Activated T-helper 17 cell treated with anti-CD3 and anti-CD28 coated beads, Interleukin-2, amount 50 U/mL, for 72 hours (primary cell): Measurements from ENCODE around the gene POU2F1. TPM values are rescaled to one million over a fixed set of nuclear protein-coding genes. Genes with fewer than 3 reads are reported as not detected.
A peak's percentile ranks its signal among the peaks of the same experiment; 100 is the strongest.

ENCODE experiments used
- ATAC-seq: fragments of 150-1000 bp; cut with Tn5 transposase; replicated peaks from 2 replicates; pipeline ENCODE4 v1.10.0; 2021; ENCODE audit warnings: mild to moderate bottlenecking, moderate library complexity
- H3K27ac Mint-ChIP-seq: one replicate; pipeline ENCODE4 v1.8.0; 2022; ENCODE audit warnings: mixed read lengths
- H3K27me3 Mint-ChIP-seq: one replicate; pipeline ENCODE4 v1.8.0; 2022; ENCODE audit warnings: mixed read lengths
- H3K36me3 Mint-ChIP-seq: one replicate; pipeline ENCODE4 v1.8.0; 2022; ENCODE audit warnings: low read depth, mild to moderate bottlenecking, mixed read lengths
- H3K4me1 Mint-ChIP-seq: one replicate; pipeline ENCODE4 v1.8.0; 2022; ENCODE audit warnings: mixed read lengths
- H3K4me3 Mint-ChIP-seq: one replicate; pipeline ENCODE4 v1.8.0; 2022; ENCODE audit warnings: mild to moderate bottlenecking, mixed read lengths
- H3K9me3 Mint-ChIP-seq: one replicate; pipeline ENCODE4 v1.8.0; 2022; ENCODE audit warnings: mixed read lengths
- total RNA-seq, 2 donors: library from RNA; stranded (reverse); gene quantifications; one replicate each; pipeline ENCODE4 v1.2.3, GENCODE V29; 2022

Gene POU2F1
- total RNA-seq, 2 donors from 2014 or later: 20.6 to 28.0 TPM

GRCh38 chr1:167263344-167263743 lies 42.7 kb downstream of the POU2F1 start:
- H3K4me3 Mint-ChIP-seq: no peak overlapping the region
- no peak overlapping the region for H3K27ac Mint-ChIP-seq
- no peaks in the 10 kb centered on the region for H3K27me3 Mint-ChIP-seq
- H3K36me3 Mint-ChIP-seq: no peaks in the 10 kb centered on the region
- peaks cover 10% of the 10 kb centered on the region for H3K4me1 Mint-ChIP-seq
- no peaks in the 10 kb centered on the region for H3K9me3 Mint-ChIP-seq
- no peak for ATAC-seq

DNA sequence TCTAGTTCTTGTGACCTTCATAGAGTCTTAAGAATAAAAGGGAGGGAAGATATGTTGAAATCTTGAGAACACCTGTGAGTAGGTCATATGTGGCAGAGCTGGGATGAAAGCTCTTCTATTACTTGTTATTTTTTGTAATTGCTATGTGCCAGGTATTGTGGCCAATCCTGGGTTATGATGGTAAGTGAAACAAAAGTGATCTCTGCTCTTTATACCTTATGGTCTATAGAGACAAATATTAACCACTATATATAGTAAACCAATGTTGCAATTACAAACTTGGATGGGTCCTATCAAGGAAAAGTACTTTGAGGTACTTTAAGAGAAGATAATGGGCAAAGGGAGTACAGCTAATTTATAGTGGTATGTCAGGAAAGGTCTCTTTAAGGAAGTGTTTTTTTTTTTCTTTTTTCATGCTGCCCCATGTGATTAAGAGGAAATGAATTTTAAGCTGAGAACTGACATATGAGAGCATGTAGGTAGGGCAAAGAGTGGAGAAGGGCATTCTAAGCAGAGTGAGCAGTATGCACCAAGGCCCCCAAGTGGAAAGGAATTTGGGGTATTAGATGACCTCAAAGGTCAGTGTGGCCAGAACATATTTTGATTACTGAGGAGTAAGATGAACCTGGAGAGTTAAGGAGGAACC lies 43.3 kb downstream of the POU2F1 start:
- Mint-ChIP-seq H3K27me3 (no peaks in the 10 kb centered on the region), H3K4me1 (peaks cover 10% of the 10 kb centered on the region)

DNA sequence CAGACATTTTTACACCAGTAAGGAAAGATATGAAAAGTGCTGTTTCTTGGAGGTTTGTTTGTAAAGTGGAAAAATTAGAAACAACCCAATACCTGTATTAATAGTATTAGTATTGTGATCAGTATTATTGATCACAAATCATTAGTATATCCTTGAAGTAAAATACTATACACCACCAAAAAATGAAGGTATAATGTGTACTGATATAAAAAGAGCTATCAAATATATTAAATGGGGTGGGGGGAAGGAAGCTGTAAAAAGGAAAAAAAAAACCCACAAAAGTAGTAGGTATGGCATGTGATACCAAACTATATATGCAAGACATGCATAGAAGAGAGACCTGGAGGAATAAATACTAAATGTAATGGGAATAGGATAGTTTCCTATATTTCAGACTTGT lies 46.3 kb downstream of the POU2F1 start:
- no peaks in the 10 kb centered on the region for H3K36me3 Mint-ChIP-seq
- ATAC-seq: no peak
- H3K27ac Mint-ChIP-seq: peak overlapping the region; percentile 79
- no peak overlapping the region for H3K4me3 Mint-ChIP-seq
- H3K27me3 Mint-ChIP-seq: no peaks in the 10 kb centered on the region
- H3K4me1 Mint-ChIP-seq: peaks cover 9% of the 10 kb centered on the region
- H3K9me3 Mint-ChIP-seq: no peaks in the 10 kb centered on the region

More for the DNA sequence above, 43.3 kb downstream of the POU2F1 start:
- Mint-ChIP-seq H3K27ac (no peak overlapping the region), H3K36me3 (no peaks in the 10 kb centered on the region), H3K9me3 (no peaks in the 10 kb centered on the region), H3K4me3 (no peak overlapping the region)
- peak; percentile 43 for ATAC-seq

GRCh38 chr1:167268347-167268787 lies 47.7 kb downstream of the POU2F1 start:
- Mint-ChIP-seq H3K4me3 (no peak overlapping the region), H3K4me1 (peaks cover 14% of the 10 kb centered on the region), H3K27ac (no peak overlapping the region), H3K27me3 (no peaks in the 10 kb centered on the region), H3K9me3 (no peaks in the 10 kb centered on the region), H3K36me3 (no peaks in the 10 kb centered on the region)
- no peak for ATAC-seq

- H3K9me3 Mint-ChIP-seq: no peaks in the 10 kb centered on the region
- H3K4me1 Mint-ChIP-seq: peaks cover 14% of the 10 kb centered on the region
- H3K27ac Mint-ChIP-seq: no peak overlapping the region
Measured at GRCh38 chr1:167270349-167271092, 49.8 kb downstream of the POU2F1 start.

DNA sequence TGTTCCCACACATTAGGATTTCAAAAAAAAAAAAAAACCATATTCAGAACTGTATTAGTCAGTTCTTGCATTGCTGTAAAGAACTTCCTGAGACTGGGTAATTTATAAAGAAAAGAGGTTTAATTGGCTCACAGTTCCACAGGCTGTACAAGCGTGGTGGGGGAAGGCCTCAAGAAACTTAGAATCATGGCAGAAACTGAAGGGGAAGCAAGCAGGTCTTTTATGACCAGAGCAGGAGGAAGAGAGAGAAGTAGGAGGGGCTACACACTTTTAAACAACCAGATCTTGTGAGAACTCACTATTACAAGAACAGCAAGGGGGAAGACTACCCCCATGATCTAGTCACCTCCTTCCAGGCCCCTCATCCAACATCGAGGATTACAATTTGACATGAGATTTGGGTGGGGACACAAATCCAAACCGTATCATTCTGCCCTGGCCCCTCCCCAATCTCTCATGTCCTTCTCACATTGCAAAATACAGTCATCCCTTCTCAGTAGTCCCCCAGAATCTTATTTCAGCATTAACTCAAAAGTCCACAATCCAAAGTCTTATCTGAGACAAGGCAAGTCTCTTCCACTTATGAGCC lies 51.8 kb downstream of the POU2F1 start:
- Mint-ChIP-seq H3K27me3 (no peaks in the 10 kb centered on the region), H3K9me3 (no peaks in the 10 kb centered on the region), H3K27ac (peak overlapping the region; percentile 42), H3K4me3 (no peak overlapping the region), H3K4me1 (peaks cover 25% of the 10 kb centered on the region), H3K36me3 (no peaks in the 10 kb centered on the region)
- ATAC-seq: no peak

More at GRCh38 chr1:167270349-167271092, 49.8 kb downstream of the POU2F1 start:
- no peaks in the 10 kb centered on the region for H3K36me3 Mint-ChIP-seq
- H3K4me3 Mint-ChIP-seq: no peak overlapping the region
- no peak for ATAC-seq
- H3K27me3 Mint-ChIP-seq: no peaks in the 10 kb centered on the region

DNA sequence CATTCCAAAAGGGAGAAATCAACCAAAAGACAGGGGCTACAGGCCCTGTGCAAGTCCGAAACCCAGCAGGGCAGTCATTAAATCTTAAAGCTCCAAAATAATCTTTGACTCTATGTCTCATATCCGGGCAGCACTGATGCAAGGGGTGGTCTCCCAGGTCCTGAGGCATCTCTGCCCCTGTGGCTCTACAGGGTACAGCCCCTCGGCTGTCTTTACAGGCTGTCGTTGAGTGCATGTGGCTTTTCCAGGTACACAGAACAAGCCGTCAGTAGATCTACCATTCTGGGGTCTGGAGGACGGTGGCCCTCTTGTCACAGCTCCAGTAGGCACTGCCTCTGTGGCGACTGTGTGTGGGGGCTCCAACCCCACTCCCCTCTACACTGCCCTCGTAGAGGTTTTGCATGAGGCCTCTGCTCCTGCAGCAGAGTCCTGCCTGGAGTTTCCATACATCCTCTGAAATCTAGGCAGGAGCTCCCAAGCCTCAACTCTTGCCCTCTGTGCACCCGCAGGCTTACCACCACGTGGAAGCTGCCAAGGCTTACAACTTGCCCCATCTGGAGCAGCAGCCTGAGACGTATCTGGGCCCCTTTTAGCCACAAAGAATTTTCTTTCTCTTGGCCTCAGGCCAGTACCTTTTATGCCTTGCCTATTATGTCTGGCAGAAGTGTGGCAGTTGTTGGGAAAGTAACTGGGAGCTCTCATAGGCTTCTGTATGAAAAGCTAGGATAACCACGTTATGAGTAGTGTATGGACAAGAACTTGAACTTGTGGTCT lies 52.5 kb downstream of the POU2F1 start:
- H3K27ac Mint-ChIP-seq: no peak overlapping the region
- H3K4me1 Mint-ChIP-seq: peaks cover 27% of the 10 kb centered on the region
- H3K27me3 Mint-ChIP-seq: no peaks in the 10 kb centered on the region
- H3K4me3 Mint-ChIP-seq: no peak overlapping the region
- H3K36me3 Mint-ChIP-seq: no peaks in the 10 kb centered on the region
- ATAC-seq: no peak
- no peaks in the 10 kb centered on the region for H3K9me3 Mint-ChIP-seq

DNA sequence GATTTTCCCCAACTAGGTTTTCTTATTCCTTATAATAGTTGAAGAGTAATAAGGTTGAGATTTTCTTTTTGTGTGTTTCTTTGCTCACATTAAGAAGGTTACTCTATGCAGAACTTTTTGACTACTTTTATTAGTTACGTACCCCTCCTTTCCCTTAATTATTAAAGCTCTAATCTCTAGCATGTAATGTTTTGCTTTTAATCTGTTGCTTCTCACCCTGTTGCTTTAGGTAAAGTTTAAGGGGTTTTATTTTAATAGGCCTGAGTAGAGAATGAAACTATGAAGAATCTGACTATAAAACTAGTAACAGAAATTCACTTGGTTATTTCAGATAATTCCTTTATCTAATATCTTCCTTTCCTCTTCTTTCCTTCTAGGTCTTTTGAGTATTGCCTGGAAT lies 53.4 kb downstream of the POU2F1 start:
- Mint-ChIP-seq H3K27me3 (no peaks in the 10 kb centered on the region), H3K36me3 (no peaks in the 10 kb centered on the region), H3K9me3 (no peaks in the 10 kb centered on the region), H3K27ac (no peak overlapping the region), H3K4me1 (peaks cover 29% of the 10 kb centered on the region), H3K4me3 (no peak overlapping the region)
- ATAC-seq: no peak

DNA sequence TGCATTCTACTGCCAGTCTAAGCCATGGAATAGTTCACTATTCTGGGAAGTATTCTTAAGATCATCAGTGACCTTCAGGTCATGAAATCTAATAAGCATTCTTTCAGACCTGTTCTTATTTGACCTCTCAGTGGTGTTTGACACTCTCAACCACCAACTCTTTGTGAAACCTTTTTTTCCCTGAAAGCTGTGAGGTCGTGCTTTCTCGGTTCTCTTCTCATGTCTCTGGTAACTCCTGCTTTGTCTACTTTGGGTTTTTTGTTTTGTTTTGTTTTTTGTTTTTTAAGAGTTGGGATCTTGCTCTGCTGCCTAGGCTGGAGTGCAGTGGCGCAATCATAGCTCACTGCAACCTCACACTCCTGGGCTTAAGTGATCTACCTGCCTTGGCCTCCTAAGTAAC lies 56.3 kb downstream of the POU2F1 start:
- Mint-ChIP-seq H3K4me1 (peaks cover 24% of the 10 kb centered on the region), H3K9me3 (no peaks in the 10 kb centered on the region)
- ATAC-seq: peak; percentile 90

DNA sequence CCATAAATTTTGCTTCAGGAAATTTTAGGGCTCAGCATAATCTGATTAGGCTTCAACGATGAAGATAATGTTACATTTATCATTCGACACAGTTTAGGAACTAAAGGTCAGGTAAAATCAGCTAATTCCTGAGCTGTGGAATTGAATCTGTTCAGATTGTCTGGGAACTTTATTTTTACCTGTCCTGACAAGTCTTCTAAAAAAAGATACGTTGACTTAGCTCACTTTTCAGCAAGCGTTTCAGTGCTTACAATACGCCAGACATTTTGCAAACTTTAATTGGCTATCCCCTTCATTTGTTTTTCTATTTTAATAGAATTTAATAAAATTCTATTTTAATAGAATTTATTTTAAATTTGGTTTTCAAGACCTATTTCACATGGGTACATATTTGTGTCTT lies 57.8 kb downstream of the POU2F1 start:
- no peak overlapping the region for H3K27ac Mint-ChIP-seq
- H3K27me3 Mint-ChIP-seq: no peaks in the 10 kb centered on the region
- H3K36me3 Mint-ChIP-seq: no peaks in the 10 kb centered on the region
- no peaks in the 10 kb centered on the region for H3K9me3 Mint-ChIP-seq
- peaks cover 24% of the 10 kb centered on the region for H3K4me1 Mint-ChIP-seq
- no peak overlapping the region for H3K4me3 Mint-ChIP-seq
- no peak for ATAC-seq

More for the DNA sequence above, 56.3 kb downstream of the POU2F1 start:
- no peaks in the 10 kb centered on the region for H3K36me3 Mint-ChIP-seq
- H3K4me3 Mint-ChIP-seq: peak overlapping the region; percentile 27
- H3K27me3 Mint-ChIP-seq: no peaks in the 10 kb centered on the region
- H3K27ac Mint-ChIP-seq: peak overlapping the region; percentile 36

- H3K9me3 Mint-ChIP-seq: no peaks in the 10 kb centered on the region
- H3K27ac Mint-ChIP-seq: no peak overlapping the region
- H3K27me3 Mint-ChIP-seq: no peaks in the 10 kb centered on the region
- no peak for ATAC-seq
- H3K4me3 Mint-ChIP-seq: no peak overlapping the region
- no peaks in the 10 kb centered on the region for H3K36me3 Mint-ChIP-seq
- H3K4me1 Mint-ChIP-seq: peaks cover 24% of the 10 kb centered on the region
Measured at GRCh38 chr1:167280912-167281311, 60.2 kb downstream of the POU2F1 start.

- Mint-ChIP-seq H3K27ac (no peak overlapping the region), H3K9me3 (peaks cover 3% of the 10 kb centered on the region), H3K4me3 (no peak overlapping the region), H3K36me3 (no peaks in the 10 kb centered on the region), H3K4me1 (peaks cover 23% of the 10 kb centered on the region), H3K27me3 (no peaks in the 10 kb centered on the region)
- ATAC-seq: no peak
Measured at GRCh38 chr1:167288390-167289074, 67.8 kb downstream of the POU2F1 start.

DNA sequence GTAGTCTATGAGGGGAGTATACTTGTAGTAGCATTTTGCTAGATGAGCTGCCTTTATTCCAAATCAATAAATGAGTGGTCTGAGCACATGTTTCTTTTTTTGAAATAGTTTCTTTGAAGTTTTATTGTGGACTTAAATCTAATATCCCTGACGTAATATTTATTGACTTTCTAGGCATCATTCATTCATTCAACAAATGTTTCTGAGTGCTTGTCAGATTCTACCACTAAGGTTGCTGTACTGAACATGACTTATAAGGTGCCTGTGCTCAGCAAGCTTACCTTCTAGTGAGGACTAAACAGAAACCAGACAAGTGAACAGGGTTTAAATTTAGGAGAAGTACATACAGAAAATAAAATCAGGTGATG lies 68.4 kb downstream of the POU2F1 start:
- Mint-ChIP-seq H3K27me3 (no peaks in the 10 kb centered on the region), H3K27ac (no peak overlapping the region), H3K9me3 (peaks cover 3% of the 10 kb centered on the region), H3K4me1 (peaks cover 23% of the 10 kb centered on the region), H3K4me3 (no peak overlapping the region), H3K36me3 (no peaks in the 10 kb centered on the region)
- ATAC-seq: no peak

DNA sequence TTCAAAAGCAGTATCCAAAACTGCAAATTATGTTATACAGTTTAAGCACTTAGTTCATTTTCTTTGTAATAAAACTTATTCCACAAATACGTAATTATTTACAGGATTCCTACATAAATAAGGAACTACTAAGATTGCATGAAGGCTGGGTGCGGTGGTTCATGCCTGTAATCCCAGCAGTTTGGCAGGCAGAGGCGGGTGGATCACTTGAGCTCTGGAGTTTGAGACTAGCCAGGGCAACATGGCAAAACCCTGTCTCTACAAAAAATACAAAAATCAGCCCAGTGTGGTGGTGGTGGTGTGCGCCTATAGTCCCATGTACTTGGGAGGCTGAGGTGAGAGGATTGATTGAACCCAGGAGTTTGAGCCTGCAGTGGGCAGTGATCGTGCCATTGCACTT lies 69.3 kb downstream of the POU2F1 start:
- no peak for ATAC-seq
- Mint-ChIP-seq H3K9me3 (peaks cover 3% of the 10 kb centered on the region), H3K27ac (no peak overlapping the region), H3K4me3 (no peak overlapping the region), H3K36me3 (no peaks in the 10 kb centered on the region), H3K27me3 (no peaks in the 10 kb centered on the region), H3K4me1 (peaks cover 23% of the 10 kb centered on the region)
